MCF 10A (cell line): ENCODE data around the gene CACNA1C. TPM values are rescaled to one million over a fixed set of nuclear protein-coding genes. Genes with fewer than 3 reads are reported as not detected.

Experiments
- BruUV-seq: library from RNA; stranded (reverse); fragments of 400-500 nt; replicated peaks from 2 replicates; lab custom pipeline; 2021; lab: Mats Ljungman, UMichigan
- CTCF ChIA-PET: fragments of 300-600 bp; sonication (Branson Sonifier 250); formaldehyde crosslinking; extraction: SDS; loops from one replicate; lab custom pipeline; 2021; ENCODE audit warnings: antibody characterized with exemption, inconsistent platforms; lab: Yijun Ruan, JAX
- POLR2A ChIA-PET: fragments of 300-600, 350-650 bp; sonication (Branson Sonifier 250); formaldehyde crosslinking; extraction: SDS; loops from one replicate; lab custom pipeline; 2020; ENCODE audit warnings: antibody characterized with exemption, inconsistent platforms; lab: Yijun Ruan, JAX
- DNase-seq: peaks from one replicate; pipeline ENCODE4 v3.0.0-alpha.2; 2018; ENCODE audit not compliant: unreplicated experiment
- H3K27ac Mint-ChIP-seq: one replicate; pipeline ENCODE4 v1.8.0; 2022; ENCODE audit warnings: mild to moderate bottlenecking, low read depth, mixed read lengths; ENCODE audit not compliant: unreplicated experiment
- H3K27me3 Mint-ChIP-seq: one replicate; pipeline ENCODE4 v1.8.0; 2022; ENCODE audit warnings: mixed read lengths; ENCODE audit not compliant: insufficient read depth, unreplicated experiment
- H3K36me3 Mint-ChIP-seq: one replicate; pipeline ENCODE4 v1.8.0; 2022; ENCODE audit warnings: mild to moderate bottlenecking, moderate library complexity, mixed read lengths; ENCODE audit not compliant: insufficient read depth, unreplicated experiment
- H3K4me1 Mint-ChIP-seq: one replicate; pipeline ENCODE4 v1.8.0; 2022; ENCODE audit warnings: mixed read lengths; ENCODE audit not compliant: insufficient read depth, unreplicated experiment
- H3K4me3 Mint-ChIP-seq: one replicate; pipeline ENCODE4 v1.8.0; 2022; ENCODE audit warnings: mild to moderate bottlenecking, moderate library complexity, mixed read lengths; ENCODE audit not compliant: unreplicated experiment
- H3K9me3 Mint-ChIP-seq: one replicate; pipeline ENCODE4 v1.8.0; 2022; ENCODE audit warnings: mixed read lengths; ENCODE audit not compliant: unreplicated experiment
- intact Hi-C: fragments of 100-400 bp; cut with micrococcal nuclease; formaldehyde crosslinking; loops from 2 replicates; pipeline ENCODE4 v1.14.1; 2022
- total RNA-seq: library from RNA; stranded (reverse); gene quantifications from 2 replicates; pipeline ENCODE4 v1.2.3, GENCODE V29; 2022
- TF ChIP-seq, protein P1 (sequence below): fragments of 200-600 bp; IDR thresholded peaks from one replicate; pipeline ENCODE4 v1.8.0; 2022; ENCODE audit warnings: antibody characterized with exemption, mild to moderate bottlenecking; ENCODE audit not compliant: unreplicated experiment

Gene CACNA1C
- total RNA-seq, 1 experiment from 2014 or later = not detected

DNA sequence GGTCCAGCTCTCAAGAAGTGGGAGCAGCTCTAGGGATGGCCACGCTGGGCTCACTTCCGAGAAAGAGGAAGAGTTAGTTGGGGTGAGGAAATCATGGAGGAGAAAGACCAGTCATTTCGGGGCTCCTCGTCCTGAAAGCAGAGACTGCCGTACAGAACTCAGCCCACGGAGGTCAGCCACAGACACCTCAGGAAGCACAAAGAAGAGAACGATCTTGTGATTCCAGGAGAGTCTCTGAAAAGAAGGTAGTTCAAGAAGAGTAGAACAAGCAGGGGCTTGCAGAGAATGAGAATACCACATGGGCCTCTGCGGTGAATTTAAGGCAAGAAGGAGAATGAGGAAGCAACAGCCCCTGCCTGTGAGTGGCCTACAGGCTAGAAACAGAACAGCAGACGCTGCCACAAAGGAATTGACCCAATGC is 311.9 kb downstream of the CACNA1C start:
- DNase-seq = no peak
- H3K27ac Mint-ChIP-seq = no peak overlapping the region
- no TSS peak for BruUV-seq

DNA sequence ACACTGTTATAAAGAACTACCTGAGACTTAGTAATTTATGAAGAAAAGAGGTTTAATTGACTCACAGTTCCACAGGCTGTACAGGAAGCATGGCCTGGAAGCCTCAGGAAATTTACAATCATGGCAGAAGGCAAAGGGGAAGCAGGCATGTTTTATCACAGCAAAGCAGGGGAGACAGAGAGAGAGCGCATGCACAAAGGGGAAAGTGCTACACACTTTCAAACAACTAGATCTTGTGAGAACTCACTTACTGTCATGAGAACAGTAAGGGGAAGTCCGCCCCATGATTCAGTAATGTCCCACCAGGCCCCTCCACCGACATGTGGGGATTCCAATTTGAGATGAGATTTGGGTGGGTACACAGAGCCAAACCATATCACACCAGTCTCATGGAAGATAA is 313.9 kb downstream of the CACNA1C start:
- intact Hi-C loops = no loop called here

More for the DNA sequence above, 311.9 kb downstream of the CACNA1C start:
- Mint-ChIP-seq H3K27me3 (no peaks in the 10 kb centered on the region), H3K4me3 (no peak overlapping the region), H3K9me3 (no peaks in the 10 kb centered on the region), H3K4me1 (no peaks in the 10 kb centered on the region), H3K36me3 (no peaks in the 10 kb centered on the region)
- ChIA-PET POLR2A (no interaction called here), CTCF (interaction anchor here (0.6 kb wide), 1 partner anchor 1706 kb away, joined by 3 read pairs; no protein-coding TSS in a partner anchor)
- TF ChIP-seq, protein P1, sequence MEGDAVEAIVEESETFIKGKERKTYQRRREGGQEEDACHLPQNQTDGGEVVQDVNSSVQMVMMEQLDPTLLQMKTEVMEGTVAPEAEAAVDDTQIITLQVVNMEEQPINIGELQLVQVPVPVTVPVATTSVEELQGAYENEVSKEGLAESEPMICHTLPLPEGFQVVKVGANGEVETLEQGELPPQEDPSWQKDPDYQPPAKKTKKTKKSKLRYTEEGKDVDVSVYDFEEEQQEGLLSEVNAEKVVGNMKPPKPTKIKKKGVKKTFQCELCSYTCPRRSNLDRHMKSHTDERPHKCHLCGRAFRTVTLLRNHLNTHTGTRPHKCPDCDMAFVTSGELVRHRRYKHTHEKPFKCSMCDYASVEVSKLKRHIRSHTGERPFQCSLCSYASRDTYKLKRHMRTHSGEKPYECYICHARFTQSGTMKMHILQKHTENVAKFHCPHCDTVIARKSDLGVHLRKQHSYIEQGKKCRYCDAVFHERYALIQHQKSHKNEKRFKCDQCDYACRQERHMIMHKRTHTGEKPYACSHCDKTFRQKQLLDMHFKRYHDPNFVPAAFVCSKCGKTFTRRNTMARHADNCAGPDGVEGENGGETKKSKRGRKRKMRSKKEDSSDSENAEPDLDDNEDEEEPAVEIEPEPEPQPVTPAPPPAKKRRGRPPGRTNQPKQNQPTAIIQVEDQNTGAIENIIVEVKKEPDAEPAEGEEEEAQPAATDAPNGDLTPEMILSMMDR = no peak
- intact Hi-C loops = no loop called here

DNA sequence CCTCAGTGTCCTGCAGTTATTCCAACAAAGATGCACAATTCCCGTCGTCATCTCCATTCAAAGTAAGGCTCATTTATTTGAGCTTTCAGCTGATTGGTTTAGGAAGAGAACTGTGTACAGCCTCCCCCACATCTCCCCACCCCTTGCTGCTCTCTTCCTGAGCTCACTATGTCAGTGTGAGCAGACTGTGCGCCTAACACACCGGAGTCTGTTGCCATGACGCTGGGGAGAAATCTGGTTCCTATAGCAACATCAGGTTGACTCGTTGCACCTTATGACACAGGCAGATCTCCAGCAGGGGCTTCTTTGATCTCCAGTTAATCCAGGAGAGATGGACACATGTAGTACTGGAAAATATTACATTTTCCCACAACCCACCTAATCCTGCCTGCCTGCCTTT is 319.4 kb downstream of the CACNA1C start:
- intact Hi-C loops = no loop called here
- no peaks in the 10 kb centered on the region for H3K9me3 Mint-ChIP-seq
- no peak overlapping the region for H3K4me3 Mint-ChIP-seq
- no TSS peak for BruUV-seq
- no peak for DNase-seq
- peaks cover 11% of the 10 kb centered on the region for H3K27me3 Mint-ChIP-seq
- H3K36me3 Mint-ChIP-seq = no peaks in the 10 kb centered on the region
- TF ChIP-seq, protein P1 = no peak
- ChIA-PET CTCF (no interaction called here), POLR2A (no interaction called here)
- H3K4me1 Mint-ChIP-seq = peaks cover 5% of the 10 kb centered on the region
- H3K27ac Mint-ChIP-seq = no peak overlapping the region

More for the DNA sequence above, 313.9 kb downstream of the CACNA1C start:
- Mint-ChIP-seq H3K4me3 (no peak overlapping the region), H3K36me3 (no peaks in the 10 kb centered on the region), H3K4me1 (no peaks in the 10 kb centered on the region), H3K27me3 (peaks cover 11% of the 10 kb centered on the region), H3K27ac (no peak overlapping the region), H3K9me3 (no peaks in the 10 kb centered on the region)
- TF ChIP-seq, protein P1 = no peak
- ChIA-PET CTCF (interaction anchor here (0.6 kb wide), 2 partner anchors 54 to 343 kb away, joined by 3 read pairs; no protein-coding TSS in a partner anchor), POLR2A (interaction anchor here (0.5 kb wide), 1 partner anchor 317 kb away, joined by 3 read pairs; no protein-coding TSS in a partner anchor)
- no peak for DNase-seq
- no TSS peak for BruUV-seq

DNA sequence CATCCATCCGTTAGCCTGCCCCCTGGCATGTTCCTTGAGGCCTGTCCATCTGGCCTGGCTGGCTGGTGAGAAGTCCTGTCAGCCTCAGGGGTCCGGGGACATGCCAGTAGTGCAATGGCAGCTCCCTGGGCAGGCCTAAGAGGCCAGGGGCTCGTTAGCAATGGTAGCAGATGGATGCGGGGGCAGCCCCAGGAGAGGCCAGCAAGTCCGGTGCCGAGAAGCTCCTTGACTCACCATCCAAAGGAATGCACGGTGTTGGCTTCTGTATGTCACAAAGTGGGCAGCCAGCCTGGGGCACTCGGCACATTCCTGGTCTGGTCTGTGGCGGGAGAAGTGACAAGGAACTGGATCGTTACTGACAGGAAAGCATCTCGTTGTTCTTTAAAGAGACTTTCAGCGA is 319.9 kb downstream of the CACNA1C start:
- Mint-ChIP-seq H3K4me1 (peaks cover 5% of the 10 kb centered on the region), H3K9me3 (no peaks in the 10 kb centered on the region), H3K4me3 (no peak overlapping the region), H3K27me3 (peaks cover 11% of the 10 kb centered on the region), H3K36me3 (no peaks in the 10 kb centered on the region), H3K27ac (no peak overlapping the region)
- ChIA-PET CTCF (interaction anchor here (0.6 kb wide), 1 partner anchor 87 kb away, joined by 3 read pairs; no protein-coding TSS in a partner anchor), POLR2A (no interaction called here)
- no peak for DNase-seq
- intact Hi-C loops = no loop called here
- BruUV-seq = no TSS peak
- TF ChIP-seq, protein P1 = no peak
